ENCODE measurements around the gene PPP2R5D. TPM values are rescaled to one million over a fixed set of nuclear protein-coding genes. Genes with fewer than 3 reads are reported as not detected.
A peak's percentile ranks its signal among the peaks of the same experiment; 100 is the strongest.

Gene PPP2R5D
- total RNA-seq, 1 donor from 2014 or later = 24.5 TPM

DNA sequence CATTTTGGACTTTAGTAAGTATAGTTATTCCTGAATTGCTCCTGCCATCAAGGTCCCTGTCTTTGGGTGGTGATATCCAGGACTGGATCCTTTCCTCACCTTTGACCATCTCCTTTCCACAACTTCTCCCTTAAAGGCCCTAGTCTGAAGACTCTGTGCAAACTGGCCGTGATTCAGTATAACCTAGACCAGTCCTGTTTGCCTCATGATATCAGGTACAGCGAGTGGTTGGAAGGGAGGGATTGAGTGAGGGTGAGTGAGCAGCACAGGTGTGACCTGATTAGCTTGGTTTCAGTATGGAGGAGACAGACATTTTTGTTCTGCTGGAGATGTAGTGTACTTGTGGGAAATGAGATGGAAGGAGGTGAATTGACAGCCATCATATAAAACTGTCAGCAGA, 34.8 kb downstream of the PPP2R5D start:
- DNase-seq = no peak
- TF ChIP-seq, protein P1, sequence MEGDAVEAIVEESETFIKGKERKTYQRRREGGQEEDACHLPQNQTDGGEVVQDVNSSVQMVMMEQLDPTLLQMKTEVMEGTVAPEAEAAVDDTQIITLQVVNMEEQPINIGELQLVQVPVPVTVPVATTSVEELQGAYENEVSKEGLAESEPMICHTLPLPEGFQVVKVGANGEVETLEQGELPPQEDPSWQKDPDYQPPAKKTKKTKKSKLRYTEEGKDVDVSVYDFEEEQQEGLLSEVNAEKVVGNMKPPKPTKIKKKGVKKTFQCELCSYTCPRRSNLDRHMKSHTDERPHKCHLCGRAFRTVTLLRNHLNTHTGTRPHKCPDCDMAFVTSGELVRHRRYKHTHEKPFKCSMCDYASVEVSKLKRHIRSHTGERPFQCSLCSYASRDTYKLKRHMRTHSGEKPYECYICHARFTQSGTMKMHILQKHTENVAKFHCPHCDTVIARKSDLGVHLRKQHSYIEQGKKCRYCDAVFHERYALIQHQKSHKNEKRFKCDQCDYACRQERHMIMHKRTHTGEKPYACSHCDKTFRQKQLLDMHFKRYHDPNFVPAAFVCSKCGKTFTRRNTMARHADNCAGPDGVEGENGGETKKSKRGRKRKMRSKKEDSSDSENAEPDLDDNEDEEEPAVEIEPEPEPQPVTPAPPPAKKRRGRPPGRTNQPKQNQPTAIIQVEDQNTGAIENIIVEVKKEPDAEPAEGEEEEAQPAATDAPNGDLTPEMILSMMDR (IDR thresholded peaks at IDR 0.05) = no peak
- Histone ChIP-seq H3K4me3 (no peak overlapping the region), H3K27ac (no peak overlapping the region), H3K4me1 (peaks cover 53% of the 10 kb centered on the region), H3K27me3 (ENCODE audit: low read depth) (no peaks in the 10 kb centered on the region), H3K9me3 (no peaks in the 10 kb centered on the region), H3K36me3 (peaks cover 33% of the 10 kb centered on the region)
- no peak for ATAC-seq
- intact Hi-C loops (cut with DNase I) = no loop called here

DNA sequence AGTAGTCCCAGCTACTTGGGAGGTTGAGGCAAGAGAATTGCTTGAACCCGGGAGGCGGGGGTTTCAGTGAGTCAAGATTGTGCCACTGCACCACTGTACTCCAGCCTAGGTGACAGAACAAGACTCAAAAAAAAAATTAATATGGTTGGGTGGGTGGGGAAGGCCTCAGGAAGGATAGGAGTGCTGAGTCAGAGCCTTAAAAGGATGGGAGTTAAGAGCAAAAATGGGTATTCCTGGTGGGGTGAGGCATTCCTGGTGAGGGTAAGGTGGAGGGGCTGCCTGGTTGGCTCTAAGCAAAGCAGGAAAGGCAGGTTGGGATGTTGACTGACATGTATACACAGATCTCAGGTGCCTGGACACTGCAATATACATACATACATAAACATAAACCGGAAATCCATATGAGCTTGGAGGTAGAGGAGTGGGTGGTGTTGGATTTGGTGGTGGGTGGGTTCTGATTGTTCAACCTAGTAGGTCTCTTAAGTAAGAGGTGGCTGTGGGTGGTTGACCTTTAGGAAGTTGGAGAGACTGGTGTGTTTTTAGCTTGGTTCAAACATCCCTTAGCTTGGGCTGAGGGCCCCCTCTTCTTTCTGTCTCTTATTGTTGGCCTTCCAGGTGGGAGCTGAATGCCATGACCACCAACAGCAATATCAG, 35.8 kb downstream of the PPP2R5D start:
- H3K9me3 ChIP-seq = no peaks in the 10 kb centered on the region
- TF ChIP-seq, protein P1 (IDR thresholded peaks at IDR 0.05) = no peak
- H3K27ac ChIP-seq = no peak overlapping the region
- peaks cover 43% of the 10 kb centered on the region for H3K36me3 ChIP-seq
- no peaks in the 10 kb centered on the region for H3K27me3 ChIP-seq (ENCODE audit: low read depth)
- DNase-seq = no peak
- H3K4me3 ChIP-seq = no peak overlapping the region
- no peak for ATAC-seq
- intact Hi-C loops (cut with DNase I) = no loop called here
- H3K4me1 ChIP-seq = peaks cover 46% of the 10 kb centered on the region

DNA sequence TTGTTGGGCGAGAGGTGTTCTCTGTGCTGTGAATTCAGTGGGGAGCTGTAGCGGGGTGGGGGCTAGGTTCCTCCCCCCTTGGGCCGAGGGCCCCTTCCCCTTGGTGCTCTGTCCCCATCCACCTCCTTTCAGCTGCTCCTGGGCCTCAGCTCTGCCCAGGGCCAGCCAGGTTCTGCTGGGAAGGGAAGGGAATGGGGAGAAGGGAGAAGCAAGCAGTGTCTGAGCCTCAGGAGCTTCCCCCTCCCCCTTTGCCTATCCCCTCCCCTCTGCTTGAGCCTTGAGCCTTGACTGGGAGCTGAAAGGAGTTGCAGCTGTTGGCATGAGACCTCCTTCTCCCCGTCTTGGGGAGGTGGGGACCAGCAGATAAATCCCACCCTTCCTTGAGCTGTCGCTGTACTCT, 36.5 kb downstream of the PPP2R5D start:
- peak; percentile 4 to 10 for ATAC-seq
- Histone ChIP-seq H3K9me3 (no peaks in the 10 kb centered on the region), H3K4me3 (peak overlapping the region; percentile 99), H3K4me1 (peaks cover 39% of the 10 kb centered on the region), H3K36me3 (peaks cover 50% of the 10 kb centered on the region), H3K27me3 (ENCODE audit: low read depth) (no peaks in the 10 kb centered on the region), H3K27ac (peak overlapping the region; percentile 89)
- TF ChIP-seq, protein P1 (IDR thresholded peaks at IDR 0.05) = no peak
- no peak for DNase-seq
- intact Hi-C loops (cut with DNase I) = no loop called here

- Histone ChIP-seq H3K36me3 (peaks cover 56% of the 10 kb centered on the region), H3K27me3 (ENCODE audit: low read depth) (no peaks in the 10 kb centered on the region), H3K4me1 (peaks cover 33% of the 10 kb centered on the region), H3K27ac (peak within 1 kb of the TSS; percentile 89), H3K9me3 (no peaks in the 10 kb centered on the region), H3K4me3 (peak within 1 kb of the TSS; percentile 99)
- ATAC-seq (peak; percentile 88 to 97), DNase-seq (peak; percentile 91)
- intact Hi-C loops (cut with DNase I) = no loop called here
- TF ChIP-seq, protein P1 (IDR thresholded peaks at IDR 0.05) = no peak
Measured at GRCh38 chr6:43021270-43022047, 37.1 kb downstream of the PPP2R5D start, which contains the start of gene RRP36. TSS of gene RRP36 (plus strand) at chr6:43021623. CDS start at chr6:43021655, 32 bp downstream.

- Histone ChIP-seq H3K27ac (no peak overlapping the region), H3K9me3 (no peaks in the 10 kb centered on the region), H3K36me3 (peaks cover 61% of the 10 kb centered on the region), H3K4me1 (peaks cover 23% of the 10 kb centered on the region), H3K27me3 (ENCODE audit: low read depth) (no peaks in the 10 kb centered on the region), H3K4me3 (no peak overlapping the region)
- TF ChIP-seq, protein P1 (IDR thresholded peaks at IDR 0.05) = no peak
- intact Hi-C loops (cut with DNase I) = no loop called here
- DNase-seq = no peak
- ATAC-seq = no peak
Measured at GRCh38 chr6:43024436-43024835, 40.1 kb downstream of the PPP2R5D start.
